HS-5 (cell line): ENCODE measurements around the gene PGAM5.
"Not testable (repeated sequence)": the region's sequence is repeated elsewhere in the genome, so short reads cannot be mapped to it uniquely, and the experiment has no call there.

Experiments
- DNase-seq: peaks from one replicate; pipeline ENCODE4 v3.0.0-alpha.2; 2012; ENCODE audit warnings: low read depth

PGAM5 gene

GRCh38 chr12:132747896-132748295, 37.3 kb downstream of the PGAM5 start:
- no peak for DNase-seq

- no peak for DNase-seq
These were observed 37.7 kb downstream of the PGAM5 start for GRCh38 chr12:132748319-132748718.

- not testable (repeated sequence) for DNase-seq
These were observed 43.0 kb downstream of the PGAM5 start for GRCh38 chr12:132753670-132754069.

- DNase-seq = no peak
These were observed 43.7 kb downstream of the PGAM5 start for GRCh38 chr12:132754160-132754932.

- DNase-seq = not testable (repeated sequence)
These were observed 48.2 kb downstream of the PGAM5 start for GRCh38 chr12:132758825-132759224.

- no peak for DNase-seq
These were observed 48.7 kb downstream of the PGAM5 start for GRCh38 chr12:132759359-132759758.

- DNase-seq = peak; percentile 18
These were observed 50.6 kb downstream of the PGAM5 start, which contains the start of gene ANKLE2 for GRCh38 chr12:132761032-132761920. ANKLE2 (minus strand) TSS chr12:132761832; CDS start chr12:132761798, 34 bp downstream.

- DNase-seq = peak; percentile 53
These were observed 51.4 kb downstream of the PGAM5 start for GRCh38 chr12:132761921-132762583.

- DNase-seq = no peak
These were observed 53.6 kb downstream of the PGAM5 start for GRCh38 chr12:132764231-132764630.

GRCh38 chr12:132765361-132765760, 54.7 kb downstream of the PGAM5 start:
- no peak for DNase-seq

GRCh38 chr12:132766380-132767085, 55.9 kb downstream of the PGAM5 start:
- no peak for DNase-seq

GRCh38 chr12:132771126-132771838, 60.6 kb downstream of the PGAM5 start:
- no peak for DNase-seq
